ENCODE data around the gene SMIM1.

The SMIM1 gene

DNA sequence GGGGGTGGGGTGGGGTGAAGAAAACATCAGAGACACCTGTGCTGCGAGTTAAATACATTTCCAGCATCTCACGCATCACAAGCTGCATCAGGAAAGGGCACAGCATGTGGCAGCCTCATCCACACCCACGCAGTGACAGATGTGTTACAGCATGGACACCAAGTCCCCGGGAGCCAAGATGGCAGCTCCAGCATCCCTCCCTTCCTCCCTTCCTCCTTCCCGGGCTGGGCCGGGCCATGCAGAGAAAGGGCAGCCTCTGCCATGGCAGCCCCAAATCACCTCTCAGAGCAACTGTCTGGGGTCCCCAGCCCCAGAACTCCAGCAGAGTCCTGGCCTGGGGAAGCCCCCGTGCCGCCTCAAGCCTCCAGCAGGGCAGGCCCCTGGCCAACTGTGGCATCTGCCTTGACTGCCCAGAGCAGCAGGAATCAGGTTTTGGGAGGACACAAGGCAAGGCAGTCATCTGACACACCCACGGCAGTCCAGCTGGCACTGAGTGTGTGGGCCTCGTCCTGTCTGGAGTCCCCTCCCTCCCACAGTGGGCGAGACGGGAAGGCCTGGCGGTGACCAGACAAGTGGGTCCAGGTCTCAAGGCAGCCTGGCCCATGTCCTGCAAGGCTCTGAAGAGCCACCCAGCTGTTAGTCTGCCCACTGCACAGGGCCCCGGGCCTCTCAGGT is 6.2 kb downstream of the SMIM1 start:
- peaks cover 33% of the 10 kb centered on the region for H3K36me3 Mint-ChIP-seq (ENCODE audit: low read depth)
- no peak overlapping the region for H3K4me3 Mint-ChIP-seq
- H3K27ac Mint-ChIP-seq, result no peak overlapping the region
- no peaks in the 10 kb centered on the region for H3K9me3 Mint-ChIP-seq
- TF ChIP-seq, protein P1, sequence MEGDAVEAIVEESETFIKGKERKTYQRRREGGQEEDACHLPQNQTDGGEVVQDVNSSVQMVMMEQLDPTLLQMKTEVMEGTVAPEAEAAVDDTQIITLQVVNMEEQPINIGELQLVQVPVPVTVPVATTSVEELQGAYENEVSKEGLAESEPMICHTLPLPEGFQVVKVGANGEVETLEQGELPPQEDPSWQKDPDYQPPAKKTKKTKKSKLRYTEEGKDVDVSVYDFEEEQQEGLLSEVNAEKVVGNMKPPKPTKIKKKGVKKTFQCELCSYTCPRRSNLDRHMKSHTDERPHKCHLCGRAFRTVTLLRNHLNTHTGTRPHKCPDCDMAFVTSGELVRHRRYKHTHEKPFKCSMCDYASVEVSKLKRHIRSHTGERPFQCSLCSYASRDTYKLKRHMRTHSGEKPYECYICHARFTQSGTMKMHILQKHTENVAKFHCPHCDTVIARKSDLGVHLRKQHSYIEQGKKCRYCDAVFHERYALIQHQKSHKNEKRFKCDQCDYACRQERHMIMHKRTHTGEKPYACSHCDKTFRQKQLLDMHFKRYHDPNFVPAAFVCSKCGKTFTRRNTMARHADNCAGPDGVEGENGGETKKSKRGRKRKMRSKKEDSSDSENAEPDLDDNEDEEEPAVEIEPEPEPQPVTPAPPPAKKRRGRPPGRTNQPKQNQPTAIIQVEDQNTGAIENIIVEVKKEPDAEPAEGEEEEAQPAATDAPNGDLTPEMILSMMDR (IDR thresholded peaks at IDR 0.05), result no peak
- H3K4me1 Mint-ChIP-seq, result peaks cover 26% of the 10 kb centered on the region
- H3K27me3 Mint-ChIP-seq (ENCODE audit: low read depth, poor library complexity), result no peaks in the 10 kb centered on the region
- no peak for DNase-seq

DNA sequence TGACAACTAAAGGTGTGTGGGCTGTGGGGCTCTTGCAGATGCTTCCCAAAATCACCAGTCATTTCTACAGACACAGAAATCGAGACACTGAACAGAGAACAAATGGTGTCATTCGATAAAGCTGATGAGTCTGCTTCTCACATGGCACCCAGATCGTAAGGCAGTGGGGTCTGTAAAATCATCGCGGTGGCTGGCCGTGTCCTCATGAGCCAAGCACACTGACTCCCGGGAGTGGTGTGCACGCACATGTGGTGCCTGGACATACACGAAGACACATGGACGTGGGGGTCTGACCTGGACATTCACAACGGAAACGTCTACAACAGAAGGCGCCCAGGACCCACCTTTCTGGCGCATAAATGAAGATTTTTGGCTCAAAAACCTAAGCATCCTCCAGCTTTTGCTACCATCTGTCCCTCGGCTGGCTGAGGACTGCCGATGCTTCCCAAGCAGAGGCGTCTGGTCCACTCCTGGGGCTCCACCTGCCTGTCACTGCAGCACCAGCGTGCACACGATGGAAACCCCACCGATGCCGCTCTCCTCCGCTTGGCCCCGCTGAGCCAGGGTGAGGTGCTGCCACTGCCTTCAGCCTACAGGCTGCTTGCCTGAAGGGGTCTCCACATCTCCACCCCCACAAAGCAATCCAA is 6.8 kb downstream of the SMIM1 start:
- H3K27me3 Mint-ChIP-seq (ENCODE audit: low read depth, poor library complexity), result no peaks in the 10 kb centered on the region
- DNase-seq, result no peak
- H3K4me1 Mint-ChIP-seq, result peaks cover 19% of the 10 kb centered on the region
- no peaks in the 10 kb centered on the region for H3K9me3 Mint-ChIP-seq
- peaks cover 40% of the 10 kb centered on the region for H3K36me3 Mint-ChIP-seq (ENCODE audit: low read depth)
- H3K27ac Mint-ChIP-seq, result peak overlapping the region; percentile 42
- no peak overlapping the region for H3K4me3 Mint-ChIP-seq
- TF ChIP-seq, protein P1 (IDR thresholded peaks at IDR 0.05), result no peak

DNA sequence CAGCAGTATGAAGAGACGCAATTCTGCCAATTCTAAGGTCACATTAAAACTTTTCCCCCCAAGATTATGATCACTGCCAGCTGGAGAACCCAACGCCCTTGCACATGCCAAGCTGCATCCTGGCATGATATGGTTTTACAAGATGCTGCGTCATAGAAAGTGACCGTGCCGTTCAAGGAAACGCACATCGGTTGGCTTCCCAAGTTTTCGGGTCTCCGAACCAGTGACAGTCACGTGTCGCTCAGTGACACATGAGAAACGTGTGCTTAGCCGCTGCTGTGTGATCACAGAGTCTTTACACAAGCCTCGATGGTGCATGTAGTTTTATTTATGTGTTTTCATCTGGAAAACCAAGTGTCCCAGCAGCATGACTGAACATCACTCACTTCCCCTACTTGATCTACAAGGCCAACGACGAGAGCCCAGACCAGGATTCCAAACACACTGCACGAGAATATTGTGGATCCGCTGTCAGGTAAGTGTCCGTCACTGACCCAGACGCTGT is 7.4 kb downstream of the SMIM1 start:
- peak overlapping the region; percentile 42 for H3K27ac Mint-ChIP-seq
- H3K4me3 Mint-ChIP-seq, result no peak overlapping the region
- peaks cover 42% of the 10 kb centered on the region for H3K36me3 Mint-ChIP-seq (ENCODE audit: low read depth)

DNA sequence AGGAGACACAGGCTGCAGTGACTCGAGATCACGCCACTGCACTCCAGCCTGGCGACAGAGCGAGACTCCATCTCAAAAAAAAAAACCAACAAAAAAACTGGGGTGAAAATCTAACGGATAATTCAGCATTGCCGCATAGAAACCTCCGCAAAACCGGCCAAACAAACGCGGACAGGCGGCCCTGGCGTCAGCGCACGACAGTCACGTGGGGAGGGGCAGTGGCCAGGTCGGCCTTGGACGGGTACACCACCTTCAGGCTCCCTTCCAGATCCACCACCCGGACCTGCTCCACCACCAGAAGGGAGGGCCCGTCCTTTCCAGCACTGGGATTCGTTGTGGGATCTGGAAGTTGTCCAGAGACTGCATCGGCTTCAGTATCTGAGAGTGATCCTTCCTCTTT is 8.4 kb downstream of the SMIM1 start:
- no peak overlapping the region for H3K4me3 Mint-ChIP-seq
- H3K9me3 Mint-ChIP-seq, result no peaks in the 10 kb centered on the region
- DNase-seq, result no peak
- H3K4me1 Mint-ChIP-seq, result peaks cover 6% of the 10 kb centered on the region
- TF ChIP-seq, protein P1 (IDR thresholded peaks at IDR 0.05), result no peak
- no peaks in the 10 kb centered on the region for H3K27me3 Mint-ChIP-seq (ENCODE audit: low read depth, poor library complexity)
- peaks cover 47% of the 10 kb centered on the region for H3K36me3 Mint-ChIP-seq (ENCODE audit: low read depth)
- H3K27ac Mint-ChIP-seq, result no peak overlapping the region

More for the DNA sequence above, 7.4 kb downstream of the SMIM1 start:
- Mint-ChIP-seq H3K27me3 (ENCODE audit: low read depth, poor library complexity) (no peaks in the 10 kb centered on the region), H3K4me1 (peaks cover 16% of the 10 kb centered on the region), H3K9me3 (no peaks in the 10 kb centered on the region)
- DNase-seq, result no peak
- TF ChIP-seq, protein P1 (IDR thresholded peaks at IDR 0.05), result no peak

DNA sequence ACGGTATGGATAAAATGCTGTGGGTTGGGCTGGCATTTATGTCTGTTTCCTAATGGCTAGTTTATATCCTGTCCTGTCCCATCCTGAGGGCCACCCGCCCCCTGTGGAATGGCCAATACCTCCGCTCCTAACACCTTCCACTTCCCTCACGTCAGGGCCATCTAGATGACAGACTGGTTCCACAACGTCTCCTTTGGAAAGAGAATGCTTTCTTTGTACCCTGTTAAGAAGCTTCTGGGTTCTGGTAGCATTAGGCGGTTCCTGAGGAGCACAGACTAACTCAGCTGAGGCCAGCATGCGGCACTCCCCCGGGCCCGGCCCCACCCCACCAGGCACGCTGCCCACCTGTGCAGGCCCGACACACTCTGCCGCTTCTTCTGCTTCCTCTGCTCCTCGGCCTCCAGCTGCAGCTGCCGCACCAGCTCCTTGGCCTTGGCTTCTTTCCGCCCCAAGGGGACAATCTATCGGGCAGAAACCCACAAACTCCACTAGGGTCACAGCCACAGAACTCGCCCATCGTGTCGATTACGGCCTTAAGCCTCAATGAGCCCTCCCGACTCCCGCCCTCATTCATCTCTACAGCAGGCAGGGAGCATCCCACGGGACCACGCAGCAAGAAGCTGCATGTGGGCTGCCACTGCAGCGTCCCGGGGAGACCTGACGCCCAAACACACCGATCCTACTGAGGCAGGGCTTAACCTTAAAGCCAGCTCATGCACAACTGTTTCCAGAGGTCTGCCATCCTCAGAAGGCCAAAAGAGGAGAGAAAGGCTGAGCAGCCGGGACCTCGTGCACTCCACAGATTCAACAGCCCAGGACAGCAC is 11.3 kb downstream of the SMIM1 start:
- H3K36me3 Mint-ChIP-seq (ENCODE audit: low read depth), result peaks cover 59% of the 10 kb centered on the region
- no peak for DNase-seq
- no peaks in the 10 kb centered on the region for H3K9me3 Mint-ChIP-seq
- TF ChIP-seq, protein P1 (IDR thresholded peaks at IDR 0.05), result no peak
- H3K4me3 Mint-ChIP-seq, result no peak overlapping the region
- H3K27ac Mint-ChIP-seq, result peak overlapping the region; percentile 72
- H3K4me1 Mint-ChIP-seq, result no peaks in the 10 kb centered on the region
- peaks cover 2% of the 10 kb centered on the region for H3K27me3 Mint-ChIP-seq (ENCODE audit: low read depth, poor library complexity)

Data from nephron progenitor cell (in vitro differentiated cells).